Lower leg skin (tissue), 3 donors: Measurements from ENCODE around the gene ZNF512.

Source experiments
- CTCF ChIP-seq, 3 donors: fragments of 450-650 bp; IDR thresholded peaks; one replicate each; pipeline ENCODE4 v1.5.1; 2016; ENCODE audit warnings: antibody characterized with exemption in 3 of 3, mild to moderate bottlenecking in 3 of 3, moderate library complexity in 2 of 3
- POLR2A ChIP-seq, 2 donors: fragments of 450-650 bp; IDR thresholded peaks; one replicate each; pipeline ENCODE4 v1.6.1; 2016 to 2017; ENCODE audit warnings: antibody characterized with exemption in 2 of 2, mild to moderate bottlenecking in 1 of 2, moderate library complexity in 1 of 2

- TF ChIP-seq CTCF (IDR thresholded peaks at IDR 0.05) (no peak), POLR2A (IDR thresholded peaks at IDR 0.05) (no peak)
These were observed 11.6 kb upstream of the ZNF512 start for GRCh38 chr2:27571197-27571596.
